ENCODE results near the gene ARHGAP25. TPM values are rescaled to one million over a fixed set of nuclear protein-coding genes. Genes with fewer than 3 reads are reported as not detected.

ARHGAP25 gene
- total RNA-seq = 1 to 10 TPM; 1.8 to 4.8 (median 2.2) TPM
- polyA plus RNA-seq = 1 to 10 TPM; 1.1 to 1.9 (median 1.6) TPM
- long read RNA-seq, donor 1, transcript ARHGAP25-203 (10 exons, 2,939 nt) = major isoform, 5 of 7 reads
- long read RNA-seq, donor 1, partial matches to known transcripts = 0 of 7 reads
- long read RNA-seq, donor 1, other reads (novel, unspliced or antisense) = 0 of 7 reads
- long read RNA-seq, donor 2, partial matches to known transcripts = 0 of 2 reads
- long read RNA-seq, donor 2, other reads (novel, unspliced or antisense) = 0 of 2 reads

DNA sequence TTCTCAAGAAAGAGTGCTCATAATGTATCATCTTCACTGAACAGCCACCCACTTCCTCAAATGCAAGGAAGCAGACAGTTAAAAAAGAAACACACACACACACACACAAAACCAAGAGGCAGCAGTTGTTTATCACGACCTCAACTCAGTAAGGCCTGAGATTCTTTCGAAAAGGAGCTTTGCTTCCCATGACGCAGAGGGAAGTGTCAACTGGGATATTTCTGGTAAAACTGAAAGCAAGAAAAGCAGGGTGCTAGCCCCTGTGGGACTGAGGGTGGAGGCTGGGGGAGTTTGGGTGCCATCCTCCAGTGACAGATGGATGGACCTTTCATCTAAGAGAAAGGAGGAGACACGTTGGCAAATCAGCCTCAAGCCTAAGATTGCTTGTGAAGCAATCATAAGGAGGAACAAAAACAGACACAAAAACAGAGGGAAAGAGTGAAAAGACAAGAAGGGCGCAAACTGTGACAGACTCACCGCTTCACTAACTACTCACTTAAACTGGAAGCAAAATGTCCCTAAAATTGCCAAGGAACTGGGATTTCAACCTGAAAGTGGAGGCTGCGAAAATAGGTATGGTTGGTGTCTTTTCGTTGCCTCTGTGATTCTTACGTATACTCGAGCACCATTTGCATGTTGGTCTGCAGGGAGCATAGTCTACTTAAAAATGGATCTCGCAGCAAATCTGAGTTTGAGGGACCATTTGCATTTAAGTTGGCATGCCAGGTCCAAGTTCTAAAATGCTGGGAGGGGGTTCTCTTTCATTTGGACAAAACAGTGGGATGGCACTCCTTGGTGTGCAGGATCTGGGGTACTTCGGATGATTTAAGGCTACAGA, at the start of gene ARHGAP25:
Gene ARHGAP25, plus strand, starts transcription at position 124 of the 838 bp plus-strand sequence. Its CDS starts 389 bp downstream, at position 513.
- TF ChIP-seq, protein P1, sequence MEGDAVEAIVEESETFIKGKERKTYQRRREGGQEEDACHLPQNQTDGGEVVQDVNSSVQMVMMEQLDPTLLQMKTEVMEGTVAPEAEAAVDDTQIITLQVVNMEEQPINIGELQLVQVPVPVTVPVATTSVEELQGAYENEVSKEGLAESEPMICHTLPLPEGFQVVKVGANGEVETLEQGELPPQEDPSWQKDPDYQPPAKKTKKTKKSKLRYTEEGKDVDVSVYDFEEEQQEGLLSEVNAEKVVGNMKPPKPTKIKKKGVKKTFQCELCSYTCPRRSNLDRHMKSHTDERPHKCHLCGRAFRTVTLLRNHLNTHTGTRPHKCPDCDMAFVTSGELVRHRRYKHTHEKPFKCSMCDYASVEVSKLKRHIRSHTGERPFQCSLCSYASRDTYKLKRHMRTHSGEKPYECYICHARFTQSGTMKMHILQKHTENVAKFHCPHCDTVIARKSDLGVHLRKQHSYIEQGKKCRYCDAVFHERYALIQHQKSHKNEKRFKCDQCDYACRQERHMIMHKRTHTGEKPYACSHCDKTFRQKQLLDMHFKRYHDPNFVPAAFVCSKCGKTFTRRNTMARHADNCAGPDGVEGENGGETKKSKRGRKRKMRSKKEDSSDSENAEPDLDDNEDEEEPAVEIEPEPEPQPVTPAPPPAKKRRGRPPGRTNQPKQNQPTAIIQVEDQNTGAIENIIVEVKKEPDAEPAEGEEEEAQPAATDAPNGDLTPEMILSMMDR (IDR thresholded peaks at IDR 0.05) = no peak
- H3K4me3 ChIP-seq = peak within 1 kb of the TSS; percentile 41
- 75 to 79% (median 77%) methylated on average over 12 of the region's 12 CpGs for WGBS, 3 donors
- no peaks in the 10 kb centered on the region for H3K9me3 ChIP-seq
- no peaks in the 10 kb centered on the region for H3K4me1 ChIP-seq
- no peak for ATAC-seq
- no peak for DNase-seq
- no peaks in the 10 kb centered on the region for H3K36me3 ChIP-seq (ENCODE audit: insufficient read depth in 1 of 2, low read depth in 1 of 2)
- no peak within 1 kb of the TSS for H3K27ac ChIP-seq
- intact Hi-C loops (cut with DNase I) = no loop called here
- H3K27me3 ChIP-seq (ENCODE audit: insufficient read depth in 3 of 3, low read length in 2 of 3) = no peaks in the 10 kb centered on the region

DNA sequence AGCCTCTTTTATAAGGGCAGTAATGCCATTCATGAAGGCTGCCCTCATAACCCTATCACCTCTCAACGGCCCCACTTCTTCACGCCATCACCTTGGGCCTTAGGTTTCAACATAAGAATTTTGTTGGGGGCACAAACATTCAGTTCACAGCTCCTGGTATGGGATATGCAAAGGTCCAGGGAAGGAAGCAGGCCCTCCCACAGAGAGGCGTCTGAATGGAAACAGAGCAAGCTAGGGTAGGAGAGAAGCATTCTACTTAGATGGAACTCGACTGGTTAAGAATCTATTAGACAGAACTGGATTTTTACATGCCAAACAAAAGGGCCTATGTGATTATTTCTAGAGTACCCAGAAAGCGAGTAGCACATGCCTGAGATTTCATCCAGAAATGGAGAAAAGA, 48.4 kb upstream of the ARHGAP25 start:
- TF ChIP-seq, protein P1 (IDR thresholded peaks at IDR 0.05) = no peak
- no peak overlapping the region for H3K27ac ChIP-seq
- H3K4me3 ChIP-seq = no peak overlapping the region
- no peaks in the 10 kb centered on the region for H3K36me3 ChIP-seq (ENCODE audit: insufficient read depth in 1 of 2, low read depth in 1 of 2)
- H3K4me1 ChIP-seq = no peaks in the 10 kb centered on the region
- peaks cover 0 to 4% (median 0%) of the 10 kb centered on the region in 3 donors for H3K27me3 ChIP-seq (ENCODE audit: insufficient read depth in 3 of 3, low read length in 2 of 3)
- intact Hi-C loops (cut with DNase I) = no loop called here
- 69 to 71% (median 70%) methylated on average over 5 of the region's 5 CpGs for whole genome bisulfite sequencing, 3 donors
- DNase-seq (no peak), ATAC-seq (no peak)
- H3K9me3 ChIP-seq = no peaks in the 10 kb centered on the region

GRCh38 chr2:68687018-68687417, 47.6 kb upstream of the ARHGAP25 start:
- TF ChIP-seq, protein P1 (IDR thresholded peaks at IDR 0.05) = no peak
- WGBS, 3 donors = 87 to 92% (median 88%) methylated on average over 1 of the region's 1 CpG
- no peak for DNase-seq

GRCh38 chr2:68689553-68690537, 44.8 kb upstream of the ARHGAP25 start:
- H3K27me3 ChIP-seq (ENCODE audit: insufficient read depth in 3 of 3, low read length in 2 of 3) = no peaks in the 10 kb centered on the region
- 47 to 63% (median 50%) methylated on average over 7 of the region's 7 CpGs for WGBS, 3 donors
- intact Hi-C loops (cut with DNase I) = no loop called here
- H3K9me3 ChIP-seq = no peaks in the 10 kb centered on the region
- no peaks in the 10 kb centered on the region for H3K4me1 ChIP-seq
- ATAC-seq (no peak), DNase-seq (no peak)
- H3K4me3 ChIP-seq = no peak overlapping the region
- H3K27ac ChIP-seq = no peak overlapping the region
- H3K36me3 ChIP-seq (ENCODE audit: insufficient read depth in 1 of 2, low read depth in 1 of 2) = no peaks in the 10 kb centered on the region
- TF ChIP-seq, protein P1 (IDR thresholded peaks at IDR 0.05) = no peak

More at GRCh38 chr2:68687018-68687417, 47.6 kb upstream of the ARHGAP25 start:
- intact Hi-C loops (cut with DNase I) = no loop called here
- ATAC-seq = no peak
- H3K36me3 ChIP-seq (ENCODE audit: insufficient read depth in 1 of 2, low read depth in 1 of 2) = no peaks in the 10 kb centered on the region
- H3K4me1 ChIP-seq = no peaks in the 10 kb centered on the region
- no peak overlapping the region for H3K27ac ChIP-seq
- peaks cover 0 to under 1% (median 0%) of the 10 kb centered on the region in 3 donors for H3K27me3 ChIP-seq (ENCODE audit: insufficient read depth in 3 of 3, low read length in 2 of 3)
- H3K9me3 ChIP-seq = no peaks in the 10 kb centered on the region
- no peak overlapping the region for H3K4me3 ChIP-seq
